ENCODE data around the gene DIP2B. TPM values are rescaled to one million over a fixed set of nuclear protein-coding genes. Genes with fewer than 3 reads are reported as not detected.

DIP2B gene
- polyA plus RNA-seq, 1 donor from 2014 or later: 44.0 TPM

- Histone ChIP-seq H3K4me3 (ENCODE audit: low read length) (no peak overlapping the region), H3K79me2 (replicated peaks; ENCODE audit: insufficient read depth, low read length) (peaks cover 40% of the 10 kb centered on the region), H3K9me3 (ENCODE audit: low read length) (no peaks in the 10 kb centered on the region), H3K9ac (ENCODE audit: low read length) (no peak overlapping the region), H3K36me3 (ENCODE audit: insufficient read depth, low read length) (no peaks in the 10 kb centered on the region), H4K20me1 (ENCODE audit: insufficient read depth) (no peaks in the 10 kb centered on the region), H3F3A (ENCODE audit: insufficient read depth, low read length, poor library complexity, severe bottlenecking) (no peaks in the 10 kb centered on the region), H3K27me3 (ENCODE audit: insufficient read depth, low read depth, low read length) (no peaks in the 10 kb centered on the region), H3K27ac (ENCODE audit: low read length) (no peak overlapping the region), H2AFZ (ENCODE audit: low read depth, low read length) (no peak overlapping the region), H3K9me2 (ENCODE audit: insufficient read depth, low read length) (no peaks in the 10 kb centered on the region), H3K4me2 (ENCODE audit: low read length) (no peak overlapping the region)
- no peak for TF ChIP-seq EP300 (conservative IDR thresholded peaks at IDR 0.05; ENCODE audit: poor library complexity, severe bottlenecking)
- TF ChIP-seq MXI1 (conservative IDR thresholded peaks at IDR 0.05; ENCODE audit: poor library complexity, severe bottlenecking): no peak
- TF ChIP-seq RAD21 (conservative IDR thresholded peaks at IDR 0.05): no peak
- TF ChIP-seq REST (IDR thresholded peaks at IDR 0.05; ENCODE audit: borderline replicate concordance): no peak
- TF ChIP-seq TAF1 (IDR thresholded peaks at IDR 0.05; ENCODE audit: low read depth): no peak
- no peak for TF ChIP-seq POLR2AphosphoS5 (IDR thresholded peaks at IDR 0.05)
- no peak for TF ChIP-seq CTCF (IDR thresholded peaks at IDR 0.05; ENCODE audit: poor library complexity, severe bottlenecking)
- TF ChIP-seq EZH2 (IDR thresholded peaks at IDR 0.05; ENCODE audit: borderline replicate concordance, insufficient read depth, low read length, poor library complexity, severe bottlenecking): no peak
- no peak for TF ChIP-seq SMC3 (conservative IDR thresholded peaks at IDR 0.05; ENCODE audit: poor library complexity)
Measured at GRCh38 chr12:50569876-50570275, 65.1 kb downstream of the DIP2B start.

DNA sequence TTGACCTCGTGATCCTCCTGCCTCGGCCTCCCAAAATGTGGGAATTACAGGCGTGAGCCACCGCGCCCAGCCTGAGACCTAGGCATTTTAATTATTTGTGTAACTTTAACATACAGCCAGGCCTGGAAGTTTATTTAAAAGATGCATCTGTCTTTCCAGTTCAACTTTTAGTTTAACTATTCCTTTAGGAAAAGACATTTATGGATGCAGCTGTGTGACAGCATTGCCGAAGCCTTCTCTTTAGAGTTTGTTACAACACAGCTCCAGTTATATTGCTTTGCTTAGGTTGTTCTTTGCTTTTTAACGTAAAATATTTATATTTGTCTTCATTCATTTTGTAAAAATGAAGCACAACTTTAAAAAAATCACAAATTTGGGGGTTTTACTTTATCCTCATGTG, 67.0 kb downstream of the DIP2B start:
- TF ChIP-seq SMC3 (conservative IDR thresholded peaks at IDR 0.05; ENCODE audit: poor library complexity) (no peak), REST (IDR thresholded peaks at IDR 0.05; ENCODE audit: borderline replicate concordance) (no peak), TAF1 (IDR thresholded peaks at IDR 0.05; ENCODE audit: low read depth) (no peak), CTCF (IDR thresholded peaks at IDR 0.05; ENCODE audit: poor library complexity, severe bottlenecking) (no peak), POLR2AphosphoS5 (IDR thresholded peaks at IDR 0.05) (no peak), RAD21 (conservative IDR thresholded peaks at IDR 0.05) (no peak), EZH2 (IDR thresholded peaks at IDR 0.05; ENCODE audit: borderline replicate concordance, insufficient read depth, low read length, poor library complexity, severe bottlenecking) (no peak), MXI1 (conservative IDR thresholded peaks at IDR 0.05; ENCODE audit: poor library complexity, severe bottlenecking) (no peak), EP300 (conservative IDR thresholded peaks at IDR 0.05; ENCODE audit: poor library complexity, severe bottlenecking) (no peak)
- H3K36me3 ChIP-seq (ENCODE audit: insufficient read depth, low read length): no peaks in the 10 kb centered on the region
- H3K4me3 ChIP-seq (ENCODE audit: low read length): no peak overlapping the region
- no peak overlapping the region for H2AFZ ChIP-seq (ENCODE audit: low read depth, low read length)
- H3K27ac ChIP-seq (ENCODE audit: low read length): no peak overlapping the region
- H3K4me2 ChIP-seq (ENCODE audit: low read length): no peak overlapping the region
- no peaks in the 10 kb centered on the region for H3F3A ChIP-seq (ENCODE audit: insufficient read depth, low read length, poor library complexity, severe bottlenecking)
- no peaks in the 10 kb centered on the region for H3K9me3 ChIP-seq (ENCODE audit: low read length)
- no peaks in the 10 kb centered on the region for H4K20me1 ChIP-seq (ENCODE audit: insufficient read depth)
- H3K9me2 ChIP-seq (ENCODE audit: insufficient read depth, low read length): no peaks in the 10 kb centered on the region
- H3K9ac ChIP-seq (ENCODE audit: low read length): no peak overlapping the region
- no peaks in the 10 kb centered on the region for H3K27me3 ChIP-seq (ENCODE audit: insufficient read depth, low read depth, low read length)
- peaks cover 35% of the 10 kb centered on the region for H3K79me2 ChIP-seq (replicated peaks; ENCODE audit: insufficient read depth, low read length)

Measured in neural cell (in vitro differentiated cells).